ENCODE data around the gene PRCC.

PRCC gene

DNA sequence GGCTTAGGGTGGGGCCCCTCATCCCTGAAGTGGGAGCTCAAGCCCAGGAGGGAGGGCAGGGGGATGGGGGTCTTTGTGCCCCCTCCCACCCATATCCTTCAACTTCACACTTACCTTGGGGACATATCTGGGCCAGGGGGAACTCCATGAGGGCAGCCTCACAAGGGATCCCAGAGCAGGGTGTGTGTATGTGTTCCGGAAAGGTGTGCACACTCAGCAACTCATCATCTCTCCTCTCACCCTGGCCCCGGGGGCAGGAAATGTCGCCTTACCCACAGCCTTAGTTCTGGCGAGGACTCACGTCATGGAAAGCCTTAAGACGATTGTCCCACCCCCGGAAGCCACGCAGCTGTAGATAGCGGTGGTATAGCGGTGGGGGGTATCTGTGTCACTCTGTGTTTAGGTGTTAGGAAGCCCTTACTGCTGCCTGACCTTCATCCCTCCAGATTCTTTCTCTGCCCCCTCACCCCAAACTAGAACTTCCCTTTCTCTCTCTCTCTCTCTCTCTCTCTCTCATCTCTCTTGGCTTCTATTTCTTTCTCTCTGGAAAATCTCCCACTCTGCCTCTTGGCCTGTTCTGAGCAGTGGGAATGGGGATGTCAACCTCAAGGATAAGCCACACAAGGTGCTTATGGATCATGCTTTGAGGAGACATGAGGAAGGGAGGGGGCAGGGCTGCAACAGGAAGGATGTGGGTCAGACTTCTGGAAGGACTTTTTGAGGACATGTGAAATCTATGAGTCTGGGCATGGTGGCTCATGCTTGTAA is 49.4 kb downstream of the PRCC start, which contains the start of gene SH2D2A:
Gene SH2D2A, minus strand, starts transcription at position 288 of the 768 bp plus-strand sequence. Its CDS starts 140 bp downstream, at position 148.
- no peak for DNase-seq

DNA sequence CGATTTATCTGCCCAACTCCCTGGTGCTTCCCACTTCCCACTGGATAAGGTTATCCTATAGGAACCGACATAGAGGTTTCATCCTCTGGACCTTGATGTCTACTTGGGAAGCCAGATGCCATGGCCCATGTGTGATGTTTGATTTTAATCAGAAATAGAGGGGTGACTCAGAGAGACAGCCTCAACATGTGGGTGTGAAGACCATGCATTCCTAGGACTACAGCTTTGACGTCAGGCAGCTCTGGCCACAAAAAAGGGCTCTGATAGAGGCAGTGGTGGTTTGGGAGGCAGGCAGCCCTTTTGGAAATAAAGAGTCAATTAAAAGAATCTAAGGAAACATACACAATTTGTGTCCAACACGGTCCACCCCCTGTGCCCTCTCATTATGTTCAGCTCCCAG is 54.5 kb downstream of the PRCC start:
- DNase-seq = peak; percentile 71

DNA sequence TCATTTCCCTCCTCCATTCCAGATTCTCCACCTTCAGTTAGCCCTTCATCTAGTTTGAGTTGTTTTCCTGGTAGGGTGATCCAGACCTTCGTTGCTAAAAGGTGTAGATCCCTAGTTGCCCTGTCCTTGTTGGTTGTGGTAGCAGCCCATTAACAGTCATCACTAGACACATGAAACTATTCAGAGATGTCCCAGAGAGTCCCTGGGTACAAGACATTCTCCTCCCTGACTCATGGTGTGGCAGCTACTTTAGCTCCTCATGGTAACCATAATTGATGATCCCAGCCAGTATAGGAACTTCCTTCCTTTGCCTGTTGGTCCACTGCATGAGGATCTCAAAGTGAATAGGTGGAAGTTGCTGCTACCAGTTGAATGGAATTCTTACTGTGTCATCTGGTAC is 55.3 kb downstream of the PRCC start:
- DNase-seq = no peak

DNA sequence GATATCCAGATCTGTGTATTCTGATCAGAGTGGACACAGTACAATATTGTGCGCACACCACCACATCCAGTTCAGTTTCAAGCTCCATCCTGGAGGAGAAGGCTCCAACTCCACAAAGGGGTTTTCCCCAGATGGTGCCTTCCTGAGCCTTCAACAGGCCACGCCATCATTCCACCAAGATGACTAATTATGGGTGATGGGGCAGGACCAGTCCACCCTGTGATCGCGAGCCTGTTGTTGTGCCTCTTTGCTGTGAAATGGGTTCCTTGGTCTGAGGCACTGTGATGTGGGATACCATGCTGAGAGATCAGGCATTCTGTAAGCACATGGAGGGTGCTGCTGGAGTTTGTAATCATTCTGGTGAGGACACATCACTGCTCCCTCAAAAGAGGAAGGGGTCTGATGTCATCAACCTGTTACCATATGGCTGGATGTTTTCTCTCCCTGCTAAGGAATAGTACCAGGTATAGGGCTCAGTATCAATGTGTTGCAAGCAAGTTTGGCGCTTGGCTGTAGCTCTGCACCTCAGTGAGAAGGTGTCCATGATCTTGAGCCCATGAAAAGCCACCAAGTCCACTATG is 56.0 kb downstream of the PRCC start:
- DNase-seq = peak; percentile 56

DNA sequence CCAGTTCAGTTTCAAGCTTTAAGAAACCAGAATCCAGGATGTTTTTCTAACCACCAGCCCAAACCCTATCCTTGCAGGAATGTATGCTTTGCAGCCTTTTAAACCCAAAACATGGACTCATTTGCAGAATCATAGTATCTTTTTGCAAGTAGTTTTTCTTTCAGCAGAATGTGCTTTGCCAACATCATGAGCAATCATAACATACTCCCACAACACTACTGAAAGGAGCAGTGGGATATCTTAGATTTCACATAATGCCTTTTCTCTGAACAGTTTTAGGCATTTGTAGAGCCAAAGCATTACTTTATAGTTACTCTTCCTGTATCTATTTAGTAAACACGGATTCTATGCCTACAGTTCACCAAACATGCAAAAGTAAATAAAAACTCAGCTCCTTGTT is 59.3 kb downstream of the PRCC start:
- DNase-seq = no peak

DNA sequence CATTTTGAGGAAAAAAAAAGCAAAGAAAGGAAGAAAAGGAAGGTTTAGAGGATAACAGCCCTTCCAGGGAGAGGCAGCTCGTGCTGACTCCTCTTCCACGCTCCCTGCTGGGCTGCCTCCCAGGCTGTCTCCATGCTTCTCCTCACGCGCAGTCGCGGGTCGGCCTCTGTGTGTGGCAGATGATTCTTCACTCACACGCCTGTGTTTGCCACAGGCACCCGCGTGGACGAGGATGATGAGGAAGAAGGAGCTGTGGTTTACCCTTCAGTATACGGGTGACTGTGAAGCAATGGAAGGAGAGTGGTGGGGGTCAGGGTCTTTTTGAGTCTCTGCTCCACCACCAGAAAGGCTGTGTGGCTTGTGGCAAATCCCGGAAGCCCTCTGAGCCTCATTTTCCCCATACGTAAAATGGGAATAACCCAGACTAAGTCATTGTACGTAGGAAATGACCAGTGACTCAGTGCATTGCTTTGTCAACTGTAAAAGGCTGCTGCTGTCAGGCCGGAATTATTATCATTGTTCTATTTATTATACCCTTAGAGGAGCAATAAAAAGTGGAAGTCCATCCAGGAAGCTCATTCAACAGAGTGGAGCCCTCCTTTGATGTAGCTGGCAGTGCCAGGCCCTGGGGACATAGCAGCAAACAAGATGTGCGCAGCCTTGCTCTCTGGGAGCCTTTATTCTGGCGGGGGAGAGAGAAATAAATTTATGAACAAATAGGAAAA is 61.2 kb downstream of the PRCC start:
- DNase-seq = no peak

DNA sequence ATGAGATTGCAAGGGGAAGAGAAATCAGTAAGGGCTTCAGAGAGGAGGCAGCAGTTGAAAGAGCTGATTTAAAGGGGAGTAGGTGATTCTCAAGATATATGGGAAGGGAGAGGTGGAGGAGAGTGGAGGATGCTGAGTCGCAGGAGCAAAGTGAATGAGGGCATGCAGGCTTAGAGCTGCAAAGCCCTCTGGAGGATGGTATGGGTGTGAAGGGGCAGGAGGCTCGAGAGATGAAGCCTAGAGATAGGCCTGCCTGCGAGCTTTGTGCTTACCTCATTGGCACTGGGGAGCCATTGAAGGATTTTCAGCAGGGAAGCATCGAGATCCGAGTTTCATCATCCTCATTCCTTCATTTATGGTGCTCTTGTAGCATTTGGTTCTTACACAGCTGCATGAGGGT is 65.1 kb downstream of the PRCC start:
- no peak for DNase-seq

DNA sequence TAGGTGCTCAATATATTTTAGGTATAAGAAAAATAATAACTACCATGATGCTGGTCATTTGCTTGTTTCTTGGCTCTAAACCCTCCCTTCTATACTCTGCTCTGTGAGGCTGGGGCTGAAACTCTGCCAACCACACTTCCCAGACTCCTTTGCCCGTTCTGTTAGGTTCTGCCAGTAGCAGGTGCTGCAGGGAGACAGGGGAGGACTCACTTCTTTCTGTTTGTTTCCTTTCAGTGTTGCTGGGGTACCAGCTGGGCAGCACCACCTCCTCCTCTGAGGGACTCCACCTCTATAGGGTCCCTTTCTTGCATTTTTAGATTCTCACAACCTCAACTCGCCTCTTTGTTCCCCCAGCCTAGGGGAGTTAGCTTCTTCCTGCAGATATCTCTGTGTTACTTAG is 66.3 kb downstream of the PRCC start:
- no peak for DNase-seq

DNA sequence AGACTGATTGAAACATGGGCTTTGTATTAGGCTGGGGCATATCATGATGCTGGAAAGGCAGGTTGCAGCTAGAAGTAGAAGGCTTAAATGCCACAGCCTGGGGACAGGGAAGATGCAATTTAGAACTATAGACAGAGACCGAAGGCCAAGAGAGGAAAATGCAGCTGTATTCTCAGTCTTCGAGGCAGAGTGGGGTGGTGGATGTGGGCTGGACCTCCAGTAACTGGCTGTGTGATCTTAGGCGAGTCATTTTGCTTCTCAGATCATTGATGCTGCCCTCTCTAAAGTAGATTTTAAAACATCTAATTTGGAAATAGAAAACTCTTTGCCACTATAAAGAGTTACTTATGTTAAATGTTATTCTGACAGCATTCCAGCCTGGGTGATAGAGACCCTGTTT is 67.0 kb downstream of the PRCC start:
- DNase-seq = no peak

DNA sequence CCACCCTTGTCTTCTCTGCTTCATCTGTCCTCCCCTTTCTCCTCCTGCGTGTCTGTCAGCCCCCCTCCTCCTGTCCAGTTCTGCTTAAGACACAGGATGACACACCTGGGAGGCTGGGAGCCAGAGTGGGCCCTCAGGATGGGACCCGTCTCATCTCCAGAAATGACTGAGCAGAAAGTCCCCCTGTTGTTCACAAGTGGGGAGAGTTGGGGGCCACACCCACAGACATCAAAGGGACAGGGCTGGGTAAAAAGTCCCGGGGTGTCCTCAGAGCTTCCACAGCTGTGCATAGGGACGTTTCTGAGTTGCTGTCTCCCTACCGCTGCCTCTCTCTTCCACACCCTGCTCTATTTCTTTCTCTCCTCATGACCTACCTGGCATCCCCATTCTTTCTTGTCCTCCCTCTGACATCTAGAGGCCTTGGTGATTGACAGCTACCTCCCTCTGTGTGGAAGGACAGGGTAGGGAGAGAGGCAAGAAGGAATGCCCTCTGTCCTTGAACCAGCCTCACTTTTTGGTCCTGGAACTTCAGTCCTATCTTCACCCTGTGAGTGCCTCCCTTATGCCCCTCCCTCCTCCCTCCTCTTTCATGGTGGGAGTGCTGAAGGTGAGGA is 68.8 kb downstream of the PRCC start:
- no peak for DNase-seq

DNA sequence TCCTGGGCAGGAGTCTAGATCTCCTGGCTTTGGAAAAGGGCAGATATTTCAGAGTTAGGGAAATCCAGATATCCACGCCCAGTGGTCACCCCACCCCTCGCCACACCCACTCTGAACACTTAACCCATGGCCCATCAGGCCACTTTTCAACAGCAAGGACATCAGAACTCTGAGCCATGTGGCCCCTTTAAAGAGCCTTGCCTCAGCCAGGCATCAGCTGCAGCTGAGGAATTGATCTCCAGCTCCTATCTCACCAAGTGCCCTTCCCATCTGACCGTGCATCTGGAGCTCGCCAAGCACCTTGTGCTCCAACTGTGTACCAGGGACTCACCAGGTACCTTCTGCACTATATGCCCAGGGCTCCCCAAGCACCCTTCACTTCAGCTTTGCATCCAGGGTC is 69.6 kb downstream of the PRCC start:
- no peak for DNase-seq

DNA sequence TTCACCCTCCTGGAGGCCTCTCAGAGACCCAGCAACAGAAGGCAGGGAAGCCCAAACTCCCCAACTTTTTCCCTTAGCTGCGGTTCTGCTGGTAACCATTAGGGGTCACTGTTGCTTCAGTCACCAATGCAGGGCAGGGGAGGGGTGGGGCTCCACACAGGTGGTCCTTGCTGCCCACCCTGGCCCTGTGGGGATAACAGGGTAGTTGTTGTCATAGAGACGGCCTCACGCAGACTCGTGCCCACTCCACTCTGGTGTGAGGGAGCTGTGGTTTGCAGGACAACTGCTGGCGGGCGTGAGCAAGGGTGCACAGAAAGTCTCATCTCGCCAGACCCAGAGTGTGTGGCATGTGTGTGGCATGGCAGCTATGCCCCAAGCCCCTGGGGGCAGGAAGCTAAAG is 71.6 kb downstream of the PRCC start:
- DNase-seq = peak; percentile 23

DNA sequence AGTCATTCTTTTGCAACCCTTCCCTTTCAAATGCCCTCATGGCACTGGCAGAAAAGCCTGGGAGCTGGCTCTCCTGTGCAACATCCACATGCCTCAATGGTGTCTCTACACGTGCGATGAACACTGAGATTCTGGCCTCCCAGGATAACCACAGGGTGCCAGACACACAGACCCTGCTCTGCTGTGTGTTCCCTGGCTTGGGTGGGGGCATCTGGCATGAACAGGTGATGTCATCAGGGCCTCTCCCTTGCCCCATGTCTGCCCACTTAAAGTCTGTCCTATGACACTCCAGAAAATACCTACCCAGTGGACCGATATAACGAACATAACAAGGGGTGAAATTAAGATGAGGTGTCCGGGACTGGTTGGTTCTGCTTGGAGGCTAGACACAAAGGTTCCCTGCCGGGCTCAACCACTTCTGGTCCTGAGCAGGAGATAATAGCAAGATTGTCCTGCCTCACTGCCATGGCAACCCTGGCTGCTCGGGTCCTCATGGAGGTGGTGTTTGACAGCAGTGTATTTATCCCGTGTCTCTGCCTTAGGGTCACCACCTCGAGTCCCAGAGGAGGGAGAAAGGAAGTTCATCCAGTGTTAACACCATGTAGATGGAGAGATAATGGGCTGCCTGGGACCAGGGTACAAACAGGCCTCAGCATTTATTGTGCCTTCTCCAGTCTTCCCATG is 72.2 kb downstream of the PRCC start:
- no peak for DNase-seq

DNA sequence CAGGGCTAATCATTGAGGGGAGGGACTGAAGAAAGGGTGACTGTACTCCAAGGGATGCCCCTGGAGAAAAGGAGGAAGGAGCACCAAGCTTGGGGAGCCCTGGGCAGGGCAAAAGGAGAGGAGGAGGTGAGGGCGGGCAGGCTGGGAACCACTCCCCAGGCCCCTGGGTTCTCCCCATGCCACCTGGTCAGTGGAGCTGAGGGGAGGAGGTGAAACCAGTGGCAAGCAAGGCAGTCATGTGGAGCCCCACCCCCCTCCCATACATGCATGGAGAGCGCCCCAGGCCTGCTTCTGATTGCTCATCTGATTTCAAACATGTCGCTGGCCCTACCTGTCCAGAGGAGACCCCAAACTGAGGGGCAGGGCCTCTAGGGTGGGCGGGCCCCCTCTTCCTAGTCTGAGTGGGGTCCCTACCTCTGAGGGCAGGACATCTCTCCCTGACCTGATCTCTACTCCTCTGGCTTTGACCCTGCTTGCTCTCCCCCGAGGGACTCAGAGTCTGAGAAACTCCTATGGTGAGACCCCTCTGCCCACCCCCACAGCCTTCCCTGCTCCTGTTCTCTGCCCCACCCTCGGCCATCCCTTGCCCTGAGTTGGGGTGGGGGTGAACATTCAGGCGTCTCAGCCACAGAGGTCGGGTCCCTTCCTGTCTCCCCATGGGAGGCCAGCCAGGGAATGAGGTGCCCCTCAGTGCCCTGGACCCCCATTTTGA is 73.0 kb downstream of the PRCC start:
- DNase-seq = no peak

DNA sequence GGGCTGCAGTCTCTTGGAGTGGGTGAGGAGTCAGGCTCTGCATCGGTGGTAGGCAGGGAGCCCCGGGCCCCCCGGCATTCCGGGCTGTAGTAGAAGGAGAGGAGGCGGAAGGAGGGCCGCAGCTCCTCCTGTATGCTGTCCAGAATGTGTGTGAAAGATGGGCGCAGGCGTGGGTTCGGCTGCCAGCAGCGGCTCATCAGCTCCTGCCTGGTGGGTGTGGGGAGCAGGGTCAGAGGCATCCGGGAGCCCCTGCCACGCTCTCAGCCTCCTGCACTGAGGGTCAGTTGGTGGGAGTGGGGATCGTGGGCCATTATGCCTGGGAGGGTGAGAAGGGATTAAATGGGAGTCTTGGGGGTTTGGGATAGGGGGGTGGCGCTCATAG is 73.6 kb downstream of the PRCC start:
- DNase-seq = no peak

DNA sequence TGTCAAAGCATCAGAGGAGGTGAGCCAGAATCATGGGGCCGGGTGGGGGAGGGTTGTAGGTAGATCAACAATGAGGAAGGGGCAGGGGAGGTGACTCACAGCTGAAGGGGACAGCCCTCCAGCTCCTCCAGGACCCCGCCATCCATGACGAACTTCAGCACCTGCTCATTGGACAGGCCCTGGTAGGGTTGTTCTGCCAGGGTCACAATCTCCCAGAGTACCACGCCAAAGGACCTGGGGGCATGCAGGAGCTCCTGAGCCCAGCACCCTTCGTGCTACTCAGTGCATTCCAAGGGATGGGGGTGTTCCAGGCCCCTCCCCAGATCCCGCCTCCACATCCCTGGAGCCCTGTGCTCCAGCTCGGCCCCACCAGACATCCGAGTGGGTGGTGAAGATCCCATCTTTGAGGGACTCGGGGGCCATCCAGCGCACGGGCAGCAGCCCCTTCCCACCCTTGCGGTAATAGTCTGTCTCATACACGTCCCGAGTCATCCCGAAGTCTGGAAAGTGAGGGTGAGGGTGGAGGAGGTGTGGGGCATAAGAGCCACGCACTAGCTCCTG is 74.0 kb downstream of the PRCC start:
- no peak for DNase-seq

DNA sequence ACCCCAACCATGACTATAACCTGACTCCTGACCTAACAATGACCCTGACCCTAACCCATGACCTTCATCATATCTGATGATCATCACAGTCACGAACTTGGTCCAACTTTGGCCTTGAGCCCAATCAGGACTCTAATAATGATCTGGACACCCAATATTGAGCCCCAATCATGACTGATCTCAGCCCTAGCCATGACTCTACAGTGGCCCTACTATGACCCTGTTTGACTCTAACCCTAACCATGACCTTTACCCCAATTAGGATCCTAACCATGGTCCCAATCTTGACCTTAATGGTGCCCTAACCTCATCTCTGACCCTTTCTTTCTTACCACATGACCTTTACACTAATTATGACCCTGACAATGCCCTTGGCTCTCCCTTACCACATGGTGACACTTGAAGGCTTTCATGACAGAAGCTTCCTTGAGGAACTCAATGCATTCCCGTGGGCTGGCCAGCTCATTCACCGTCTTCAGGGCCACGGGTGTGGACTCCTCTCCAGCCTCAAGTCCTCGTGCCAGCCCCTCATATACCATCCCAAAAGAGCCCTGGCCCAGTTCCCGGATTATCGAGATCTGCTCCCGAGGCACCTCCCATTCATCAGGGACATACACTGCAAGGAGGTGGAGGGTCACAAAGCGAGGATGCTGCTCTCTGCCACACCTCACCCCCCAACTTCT is 75.4 kb downstream of the PRCC start:
- no peak for DNase-seq

DNA sequence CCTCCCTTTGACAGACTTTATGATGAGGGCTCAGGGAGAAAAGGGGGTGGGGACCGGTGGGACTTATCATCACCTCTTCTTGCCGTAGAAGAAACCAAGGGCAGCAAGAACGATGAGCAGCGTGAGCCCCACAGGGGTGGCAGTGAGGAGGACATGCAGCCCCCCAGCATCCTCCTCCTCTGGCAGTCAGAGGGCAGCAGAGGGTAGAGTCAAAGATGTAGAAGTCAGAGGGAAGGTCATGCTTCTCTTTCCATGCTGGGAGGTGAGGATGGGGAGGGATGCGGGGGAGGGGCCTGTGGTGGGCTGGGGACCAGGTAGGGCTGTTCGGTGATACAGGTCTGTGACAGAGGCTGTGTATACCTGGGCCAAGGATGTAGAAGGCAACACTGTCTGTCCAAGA is 76.8 kb downstream of the PRCC start:
- DNase-seq = no peak

DNA sequence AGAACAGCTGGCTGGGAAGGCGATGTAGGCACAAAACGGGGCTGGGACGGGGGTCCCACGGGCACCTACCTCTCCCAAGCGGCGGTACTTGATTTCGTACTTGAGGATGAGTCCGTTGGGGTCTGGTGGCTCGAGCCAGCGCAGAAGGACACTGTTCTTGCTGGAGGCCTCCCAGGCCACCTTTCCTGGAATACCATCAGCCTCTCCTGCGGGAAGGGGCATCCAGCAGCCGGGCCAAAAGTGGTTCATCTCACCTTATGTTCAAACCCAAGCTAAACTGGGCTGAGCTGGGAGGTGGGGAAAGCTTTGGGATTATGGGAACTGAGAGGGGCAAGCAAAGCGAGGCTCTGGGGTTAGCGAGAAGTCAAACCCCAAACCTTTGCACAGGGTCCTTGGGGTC is 77.3 kb downstream of the PRCC start:
- no peak for DNase-seq

DNA sequence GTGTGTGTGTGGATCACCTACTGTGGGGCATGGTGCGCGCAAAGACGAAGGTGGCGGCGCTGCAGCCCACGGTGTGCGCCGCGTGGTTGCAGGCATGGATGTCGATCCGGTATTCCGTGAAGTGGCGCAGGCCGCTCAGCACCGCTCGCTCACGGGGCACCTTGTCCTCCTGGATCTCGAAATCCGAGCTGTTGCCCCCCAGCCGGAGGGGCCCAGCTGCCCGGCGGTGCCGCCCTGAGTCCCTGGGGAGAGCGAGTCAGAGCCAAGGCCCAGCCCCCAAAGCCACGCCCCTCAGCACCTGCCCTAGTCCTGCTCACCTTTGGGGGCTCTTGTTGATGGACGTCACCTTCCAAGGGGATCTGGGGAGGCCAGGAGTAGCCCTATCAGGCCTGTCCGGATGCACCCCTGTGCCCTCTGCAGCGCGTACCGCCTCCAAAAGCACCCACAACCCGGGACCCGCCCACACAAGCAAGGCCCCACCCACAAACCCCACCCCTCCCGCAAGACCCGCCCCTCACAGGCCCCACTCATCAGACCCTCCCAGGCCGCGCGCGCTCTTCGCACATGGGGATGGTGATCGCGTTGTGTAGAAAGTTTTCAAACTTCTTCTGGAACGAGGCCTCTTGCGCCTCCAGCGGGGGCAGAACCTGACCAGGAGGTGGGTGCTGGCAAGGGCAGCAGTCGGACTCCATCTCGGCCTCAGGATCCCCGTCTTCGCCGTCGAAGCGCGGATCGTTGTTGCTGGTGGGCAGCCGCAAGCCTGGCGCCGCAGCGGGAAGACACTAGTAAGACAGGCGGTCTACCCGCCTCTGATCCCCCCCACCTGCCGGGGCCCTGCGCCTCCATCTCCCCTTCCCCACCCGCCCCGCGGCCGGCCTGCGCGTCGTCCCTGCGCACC is 78.0 kb downstream of the PRCC start:
- no peak for DNase-seq

Data from EL (cell line).